Effector memory CD4-positive, alpha-beta T cell (primary cell): ENCODE measurements around the gene USP36.
"Not testable (repeated sequence)": the region's sequence is repeated elsewhere in the genome, so short reads cannot be mapped to it uniquely, and the experiment has no call there.

Source experiments
- DNase-seq, 3 donors: peaks; one replicate each; pipeline ENCODE4 v3.0.0-alpha.2; 2020
- H3K27ac ChIP-seq: 2 replicates; pipeline ENCODE4 v1.7.0; 2013; ENCODE audit warnings: mild to moderate bottlenecking, low read length, moderate library complexity; ENCODE audit not compliant: insufficient read depth, poor library complexity, severe bottlenecking
- H3K27me3 ChIP-seq: replicated peaks from 2 replicates; pipeline ENCODE4 v1.7.0; 2013; ENCODE audit warnings: mild to moderate bottlenecking, low read length; ENCODE audit not compliant: insufficient read depth, control insufficient read depth, poor library complexity, severe bottlenecking
- H3K36me3 ChIP-seq: 2 replicates; pipeline ENCODE4 v1.7.0; 2013; ENCODE audit warnings: mild to moderate bottlenecking, low read length, moderate library complexity; ENCODE audit not compliant: control insufficient read depth, insufficient read depth
- H3K4me1 ChIP-seq: 2 replicates; pipeline ENCODE4 v1.7.0; 2013; ENCODE audit warnings: low read length, mild to moderate bottlenecking; ENCODE audit not compliant: control insufficient read depth, insufficient read depth, poor library complexity, severe bottlenecking
- H3K4me3 ChIP-seq: 2 replicates; pipeline ENCODE4 v1.7.0; 2013; ENCODE audit warnings: low read length, low read depth, mild to moderate bottlenecking; ENCODE audit not compliant: insufficient read depth, poor library complexity, severe bottlenecking
- H3K9me3 ChIP-seq: 2 replicates; pipeline ENCODE4 v1.7.0; 2013; ENCODE audit warnings: mild to moderate bottlenecking, low read length, moderate library complexity; ENCODE audit not compliant: control insufficient read depth
- total RNA-seq, 3 donors: gene quantifications; one replicate each; lab custom pipeline; 2026; lab: John Stamatoyannopoulos, UW

The USP36 gene
- 212 to 301 (median 277) reads per million in 3 donors for total RNA-seq

- H3K27me3 ChIP-seq, result no peaks in the 10 kb centered on the region
- peaks cover 19% of the 10 kb centered on the region for H3K36me3 ChIP-seq
- peaks cover 18% of the 10 kb centered on the region for H3K4me1 ChIP-seq
These were observed at the start of gene USP36 for GRCh38 chr17:78840780-78841611. Gene USP36, minus strand, starts transcription at chr17:78840814. Its CDS starts 4,451 bp downstream, at chr17:78836363.

GRCh38 chr17:78890096-78890495 lies 49.5 kb upstream of the USP36 start:
- not testable (repeated sequence) for H3K4me3 ChIP-seq, H3K4me1 ChIP-seq, H3K9me3 ChIP-seq, DNase-seq, H3K27me3 ChIP-seq, H3K36me3 ChIP-seq
- peak overlapping the region; percentile 37 for H3K27ac ChIP-seq

More at GRCh38 chr17:78840780-78841611, at the start of gene USP36:
- Histone ChIP-seq H3K9me3 (no peaks in the 10 kb centered on the region), H3K4me3 (peak within 1 kb of the TSS; percentile 78), H3K27ac (peak within 1 kb of the TSS; percentile 99)
- DNase-seq, result peak; percentile 99 to 100 (median 100)

- DNase-seq, result no peak
- H3K9me3 ChIP-seq, result no peaks in the 10 kb centered on the region
- H3K36me3 ChIP-seq, result no peaks in the 10 kb centered on the region
- no peaks in the 10 kb centered on the region for H3K27me3 ChIP-seq
- peaks cover 3% of the 10 kb centered on the region for H3K4me1 ChIP-seq
- peak overlapping the region; percentile 5 for H3K27ac ChIP-seq
- H3K4me3 ChIP-seq, result no peak overlapping the region
These were observed 48.9 kb upstream of the USP36 start for GRCh38 chr17:78889531-78889930.

GRCh38 chr17:78888941-78889518 lies 48.4 kb upstream of the USP36 start:
- H3K4me3 ChIP-seq, result no peak overlapping the region
- no peaks in the 10 kb centered on the region for H3K27me3 ChIP-seq
- H3K36me3 ChIP-seq, result no peaks in the 10 kb centered on the region
- no peaks in the 10 kb centered on the region for H3K9me3 ChIP-seq
- peaks cover 3% of the 10 kb centered on the region for H3K4me1 ChIP-seq
- DNase-seq, result no peak
- peak overlapping the region; percentile 5 for H3K27ac ChIP-seq

- no peak overlapping the region for H3K27ac ChIP-seq
- H3K4me3 ChIP-seq, result no peak overlapping the region
- H3K27me3 ChIP-seq, result peaks cover 6% of the 10 kb centered on the region
- no peak for DNase-seq
- no peaks in the 10 kb centered on the region for H3K36me3 ChIP-seq
- H3K9me3 ChIP-seq, result no peaks in the 10 kb centered on the region
- H3K4me1 ChIP-seq, result peaks cover 9% of the 10 kb centered on the region
These were observed 46.3 kb upstream of the USP36 start for GRCh38 chr17:78886954-78887353.

- no peak for DNase-seq
- Histone ChIP-seq H3K27me3 (peaks cover 6% of the 10 kb centered on the region), H3K36me3 (no peaks in the 10 kb centered on the region), H3K4me1 (peaks cover 9% of the 10 kb centered on the region), H3K9me3 (no peaks in the 10 kb centered on the region), H3K4me3 (no peak overlapping the region), H3K27ac (no peak overlapping the region)
These were observed 45.3 kb upstream of the USP36 start for GRCh38 chr17:78885956-78886355.

- peaks cover 6% of the 10 kb centered on the region for H3K27me3 ChIP-seq
- H3K27ac ChIP-seq, result no peak overlapping the region
- H3K4me1 ChIP-seq, result peaks cover 10% of the 10 kb centered on the region
- DNase-seq, result no peak
- H3K9me3 ChIP-seq, result no peaks in the 10 kb centered on the region
- no peaks in the 10 kb centered on the region for H3K36me3 ChIP-seq
- no peak overlapping the region for H3K4me3 ChIP-seq
These were observed 44.5 kb upstream of the USP36 start for GRCh38 chr17:78884876-78885667.

- Histone ChIP-seq H3K27me3 (peaks cover 6% of the 10 kb centered on the region), H3K9me3 (no peaks in the 10 kb centered on the region), H3K4me1 (peaks cover 10% of the 10 kb centered on the region), H3K4me3 (no peak overlapping the region), H3K36me3 (no peaks in the 10 kb centered on the region), H3K27ac (no peak overlapping the region)
- DNase-seq, result no peak
These were observed 43.7 kb upstream of the USP36 start for GRCh38 chr17:78884148-78884825.

- DNase-seq, result no peak
- Histone ChIP-seq H3K4me3 (no peak overlapping the region), H3K27ac (no peak overlapping the region), H3K9me3 (no peaks in the 10 kb centered on the region), H3K27me3 (peaks cover 6% of the 10 kb centered on the region), H3K36me3 (no peaks in the 10 kb centered on the region), H3K4me1 (peaks cover 10% of the 10 kb centered on the region)
These were observed 43.0 kb upstream of the USP36 start for GRCh38 chr17:78883533-78884131.
